Myocyte (in vitro differentiated cells): ENCODE measurements around the gene SCN4B. TPM values are rescaled to one million over a fixed set of nuclear protein-coding genes. Genes with fewer than 3 reads are reported as not detected.

Experiments used
- DNase-seq: peaks from one replicate; pipeline ENCODE4 v3.0.0-alpha.2; 2012; ENCODE audit warnings: low read depth
- total RNA-seq: library from RNA; depleted of rRNA; stranded (reverse); fragments of >200 nt; gene quantifications from 2 replicates; pipeline ENCODE4 v1.2.3, GENCODE V29; 2014

SCN4B gene
- total RNA-seq, 1 donor from 2014 or later: not detected

DNA sequence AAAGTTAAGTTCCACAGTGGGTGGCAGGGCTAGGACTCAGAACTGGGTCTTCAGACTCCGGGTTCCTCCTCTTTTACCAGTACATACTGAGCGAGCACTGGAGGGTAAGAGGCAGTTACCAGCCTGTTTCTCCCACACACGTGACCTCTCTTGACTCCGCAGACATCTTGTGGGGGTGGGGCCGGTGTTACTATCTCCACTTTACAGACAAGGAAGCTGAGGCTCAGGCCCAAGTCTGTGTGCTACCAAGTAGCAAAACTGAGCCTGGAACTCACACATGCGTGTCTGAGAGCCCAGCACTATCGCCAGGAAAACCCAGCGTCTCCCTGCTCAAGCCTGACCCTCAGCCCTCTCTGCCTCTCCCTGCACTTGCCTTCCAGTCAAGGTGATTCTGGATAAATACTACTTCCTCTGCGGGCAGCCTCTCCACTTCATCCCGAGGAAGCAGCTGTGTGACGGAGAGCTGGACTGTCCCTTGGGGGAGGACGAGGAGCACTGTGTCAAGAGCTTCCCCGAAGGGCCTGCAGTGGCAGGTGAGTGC, 49.8 kb downstream of the SCN4B start:
- DNase-seq: no peak

DNA sequence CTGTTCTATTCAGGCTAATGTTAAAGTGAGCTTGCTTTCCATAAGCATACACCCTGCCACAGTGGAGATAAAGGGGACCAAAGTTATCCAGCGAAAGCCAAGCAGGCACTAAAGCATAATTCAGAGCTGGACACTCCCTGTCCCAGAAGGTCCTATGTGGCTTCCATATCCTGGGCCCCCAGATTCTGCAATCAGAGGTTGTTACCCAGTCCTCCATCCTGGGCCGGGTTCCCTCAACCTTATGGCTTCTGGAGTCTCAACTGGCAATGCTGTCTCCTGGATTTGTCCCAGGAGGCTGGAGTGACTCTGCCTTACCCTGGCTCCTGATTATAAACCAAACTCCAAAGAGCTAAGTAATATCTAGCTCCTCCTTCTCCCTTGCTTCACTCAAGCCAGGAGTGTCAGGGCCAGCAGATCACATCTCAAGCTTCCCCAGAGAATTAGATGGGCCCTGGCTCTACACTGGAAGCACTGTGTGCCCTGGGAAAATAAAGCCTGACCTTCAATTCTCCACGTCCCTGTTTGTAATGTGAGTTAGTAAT, 51.9 kb downstream of the SCN4B start:
- DNase-seq: no peak

DNA sequence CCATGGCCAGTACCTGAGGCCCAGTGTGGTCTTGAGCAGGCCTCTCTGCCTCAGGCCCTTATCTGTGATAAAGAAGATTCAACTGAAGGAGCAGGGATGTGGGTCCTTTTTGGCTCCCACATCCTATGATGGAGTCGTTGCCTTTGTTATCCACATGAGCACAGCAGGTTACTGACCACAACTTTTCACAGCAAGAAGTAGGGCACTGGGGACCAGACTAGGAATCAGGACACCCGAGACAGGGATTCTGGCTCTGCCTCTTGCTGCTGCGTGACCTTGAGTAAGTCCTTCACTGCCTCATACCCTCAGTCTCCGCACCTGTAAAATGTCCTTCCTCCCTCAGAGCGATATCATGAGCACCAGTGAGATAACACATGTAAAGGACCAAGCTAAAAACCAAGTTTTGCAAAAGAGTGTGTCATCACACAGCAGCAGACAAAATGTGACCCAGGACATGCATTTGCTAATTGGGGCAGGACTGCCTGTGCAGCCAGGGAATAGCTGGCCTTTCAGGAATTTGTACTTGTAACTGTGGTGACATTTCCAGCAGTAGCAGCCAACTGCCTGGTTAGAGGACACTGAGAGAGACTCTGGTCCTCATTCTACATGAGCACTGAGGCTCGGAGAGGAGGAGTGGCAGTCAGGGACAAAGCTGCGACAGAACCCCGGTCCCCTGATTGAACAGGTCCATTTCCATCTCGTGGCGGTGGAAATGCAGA, 52.6 kb downstream of the SCN4B start:
- no peak for DNase-seq

DNA sequence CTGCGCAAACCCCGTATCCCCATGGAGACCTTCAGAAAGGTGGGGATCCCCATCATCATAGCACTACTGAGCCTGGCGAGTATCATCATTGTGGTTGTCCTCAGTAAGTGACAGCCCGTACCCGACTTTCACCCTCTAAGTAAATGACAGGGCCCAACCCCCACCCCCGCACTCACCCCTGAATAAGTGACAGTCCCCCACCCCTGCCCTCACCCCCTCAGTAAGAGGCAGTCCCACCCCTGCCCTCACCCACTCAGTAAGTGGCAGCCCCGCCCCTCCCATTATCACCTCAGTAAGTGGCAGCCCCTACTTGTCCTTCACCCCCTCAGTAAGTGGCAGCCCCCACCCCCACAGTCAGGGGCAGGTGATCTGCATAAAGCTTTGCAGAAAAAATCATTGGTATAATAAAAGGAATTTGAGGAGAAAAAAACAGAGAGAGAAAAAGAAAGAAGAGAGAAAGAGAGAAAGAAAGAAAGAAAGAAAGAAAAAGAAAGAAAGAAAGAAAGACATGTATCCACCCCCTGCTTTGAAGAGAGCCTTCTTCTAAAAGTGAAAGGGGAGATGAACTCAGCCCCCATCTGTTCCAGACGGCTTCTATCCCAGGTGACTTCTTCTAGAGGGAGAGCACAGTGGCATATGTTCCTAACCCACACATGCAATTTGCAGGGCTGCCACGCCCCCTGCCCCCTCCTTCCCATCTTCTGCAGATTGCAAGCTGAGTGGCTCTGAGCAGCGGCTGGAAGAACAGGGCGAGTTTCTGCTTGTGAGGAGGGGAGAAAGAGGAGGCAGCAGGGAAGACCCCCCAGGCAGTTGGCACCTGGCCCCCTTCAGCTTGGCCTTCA, 53.4 kb downstream of the SCN4B start:
- DNase-seq: no peak

DNA sequence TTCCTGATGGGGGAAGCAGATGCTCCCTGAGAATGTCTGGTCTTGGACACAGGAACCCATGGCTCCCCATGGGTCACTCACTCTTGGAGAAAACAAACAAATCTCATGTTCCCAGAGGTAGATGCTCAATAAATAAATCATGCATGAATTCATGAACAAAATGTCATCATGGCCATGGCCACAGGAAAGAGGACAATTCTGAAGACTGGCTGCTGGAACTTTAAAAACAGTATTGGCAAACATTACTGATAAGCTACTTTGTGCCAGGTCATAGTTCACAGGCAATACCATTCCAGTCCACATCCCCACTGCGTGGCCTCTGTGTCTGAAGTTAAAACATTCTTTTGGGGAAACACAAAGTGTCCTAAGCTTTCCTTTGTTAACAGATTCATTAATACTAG, 56.7 kb downstream of the SCN4B start:
- DNase-seq: no peak

DNA sequence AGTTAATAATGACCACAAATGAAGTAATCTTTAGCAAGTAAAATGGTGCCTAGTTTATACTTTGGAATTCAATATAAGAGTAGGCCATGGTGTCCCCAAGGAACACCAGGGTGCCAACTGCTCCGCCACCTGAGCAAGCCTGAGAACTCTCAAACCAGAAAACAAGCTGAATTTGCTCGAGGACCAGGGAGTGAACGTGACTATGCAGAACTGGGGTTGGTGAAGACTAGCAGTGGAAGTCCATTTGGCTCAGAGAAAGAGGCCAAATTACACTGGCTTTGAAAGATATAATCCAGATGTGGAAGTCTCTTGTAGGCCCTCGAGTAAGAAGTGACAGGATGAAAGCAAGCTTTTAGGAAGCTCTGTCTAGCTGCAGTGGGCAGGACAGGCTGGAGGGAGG, 57.1 kb downstream of the SCN4B start:
- DNase-seq: no peak

DNA sequence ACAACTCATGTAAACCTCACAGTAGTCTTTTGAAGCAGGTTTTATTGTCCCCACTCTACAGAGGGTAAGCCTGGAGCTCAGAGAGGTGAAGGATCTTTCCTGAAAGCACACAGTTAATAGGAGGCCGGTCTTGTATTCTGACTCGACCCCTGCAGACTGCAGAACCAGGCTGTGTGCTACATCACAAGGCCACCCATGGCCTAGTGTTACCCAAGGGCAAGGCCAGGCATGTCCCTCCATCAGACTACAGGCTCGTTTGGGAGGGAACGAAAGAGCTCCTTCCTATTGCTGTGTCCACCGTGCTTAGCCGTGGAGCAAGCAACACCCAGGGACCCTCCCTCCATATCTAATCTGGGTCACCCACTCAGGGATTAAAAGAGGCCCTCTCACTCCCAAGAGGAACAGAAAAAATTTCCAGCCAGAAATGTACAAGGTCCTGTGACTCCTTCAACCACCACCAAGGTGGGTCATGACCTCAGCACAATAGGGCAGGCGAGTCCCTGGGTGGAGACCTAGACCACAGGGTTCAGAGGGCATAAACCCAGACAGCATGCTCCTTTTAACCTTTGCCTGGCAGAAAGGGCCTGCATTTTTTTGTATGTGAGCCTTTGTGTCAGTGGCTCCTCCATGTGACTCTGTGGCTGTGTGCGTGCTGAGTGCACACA, 59.6 kb downstream of the SCN4B start:
- DNase-seq: no peak

DNA sequence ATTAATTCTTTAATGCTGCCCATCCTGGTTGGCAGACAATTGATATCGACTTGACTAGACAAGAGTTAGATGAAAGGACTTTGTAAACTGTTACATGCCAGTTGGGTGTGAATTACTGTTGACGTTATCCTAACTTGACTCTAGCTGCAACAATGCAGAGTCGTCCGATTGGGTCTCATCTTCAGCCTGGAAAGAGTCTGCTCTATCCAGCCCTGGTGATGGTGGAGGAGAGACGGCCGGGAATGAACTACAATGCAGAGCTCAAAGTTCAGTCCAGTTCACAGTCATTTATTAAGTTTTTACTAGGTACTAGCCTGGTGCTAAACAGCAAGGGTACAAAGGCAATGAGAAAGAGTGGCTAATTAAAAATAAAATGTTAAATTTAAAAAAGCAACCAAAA, 60.9 kb downstream of the SCN4B start:
- no peak for DNase-seq

DNA sequence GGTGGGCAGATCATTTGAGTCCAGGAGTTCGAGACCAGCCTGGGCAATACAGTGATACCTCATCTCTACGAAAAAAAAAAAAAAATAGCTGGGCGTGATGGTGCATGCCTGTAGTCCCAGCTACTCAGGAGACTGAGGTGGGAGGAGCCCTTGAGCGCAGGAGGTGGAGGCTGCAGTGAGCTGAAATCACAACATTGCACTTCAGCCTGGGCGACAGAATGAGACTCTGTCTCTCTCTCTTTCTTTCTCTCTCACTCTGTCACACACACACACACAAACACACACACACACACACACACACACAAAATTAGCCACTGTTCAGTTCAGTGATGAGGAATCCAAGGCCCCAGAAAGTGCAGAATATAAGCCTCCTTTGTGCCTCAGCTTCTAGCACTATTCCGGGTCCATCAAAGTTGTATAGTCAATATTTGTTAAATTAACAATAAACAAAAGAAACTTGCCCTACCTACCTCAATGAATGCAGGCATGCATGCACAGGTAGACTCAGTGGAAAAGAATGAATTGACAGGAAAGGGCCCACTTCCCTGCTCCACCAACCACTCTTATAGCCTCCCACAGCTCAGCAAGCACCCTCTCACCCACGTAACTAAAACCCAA, 62.0 kb downstream of the SCN4B start:
- DNase-seq: no peak

DNA sequence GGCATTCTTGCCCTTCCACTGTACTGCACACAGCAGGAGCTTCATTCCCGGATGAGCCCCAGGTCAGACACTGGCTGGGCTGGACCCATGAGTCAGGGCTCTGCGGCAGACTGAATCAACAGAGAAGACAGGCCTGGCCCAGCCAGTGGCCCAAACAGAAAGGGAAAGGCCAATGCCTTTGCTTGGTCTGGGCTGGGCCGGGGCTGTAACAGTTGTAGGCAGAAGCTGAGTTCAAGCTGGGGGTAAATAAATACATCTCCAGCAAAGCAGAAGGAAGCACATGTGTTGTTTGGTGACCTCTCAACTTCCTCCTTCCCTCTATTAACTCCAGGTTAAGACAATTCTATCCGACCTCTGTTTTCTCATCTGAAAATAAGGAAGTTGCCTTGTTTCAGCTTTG, 64.1 kb downstream of the SCN4B start:
- DNase-seq: no peak

DNA sequence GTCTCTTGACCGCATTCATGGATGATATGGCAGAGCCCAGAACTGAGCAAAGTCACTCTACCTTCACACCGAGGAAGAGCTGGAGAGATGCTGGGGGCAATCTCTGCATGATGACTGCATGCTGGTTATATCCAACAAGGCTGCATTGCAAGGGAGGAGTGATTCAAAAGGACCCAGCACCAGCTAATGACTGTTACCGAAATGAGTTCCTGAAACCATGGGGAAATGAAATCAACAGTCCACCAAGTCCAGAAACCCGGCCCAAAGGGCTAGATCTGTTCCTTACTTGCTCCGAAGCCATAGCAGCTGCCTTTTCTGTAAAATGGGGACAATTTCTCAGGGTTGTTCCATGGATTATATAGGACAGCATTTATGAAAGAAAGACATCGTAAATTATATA, 64.7 kb downstream of the SCN4B start:
- DNase-seq: no peak

DNA sequence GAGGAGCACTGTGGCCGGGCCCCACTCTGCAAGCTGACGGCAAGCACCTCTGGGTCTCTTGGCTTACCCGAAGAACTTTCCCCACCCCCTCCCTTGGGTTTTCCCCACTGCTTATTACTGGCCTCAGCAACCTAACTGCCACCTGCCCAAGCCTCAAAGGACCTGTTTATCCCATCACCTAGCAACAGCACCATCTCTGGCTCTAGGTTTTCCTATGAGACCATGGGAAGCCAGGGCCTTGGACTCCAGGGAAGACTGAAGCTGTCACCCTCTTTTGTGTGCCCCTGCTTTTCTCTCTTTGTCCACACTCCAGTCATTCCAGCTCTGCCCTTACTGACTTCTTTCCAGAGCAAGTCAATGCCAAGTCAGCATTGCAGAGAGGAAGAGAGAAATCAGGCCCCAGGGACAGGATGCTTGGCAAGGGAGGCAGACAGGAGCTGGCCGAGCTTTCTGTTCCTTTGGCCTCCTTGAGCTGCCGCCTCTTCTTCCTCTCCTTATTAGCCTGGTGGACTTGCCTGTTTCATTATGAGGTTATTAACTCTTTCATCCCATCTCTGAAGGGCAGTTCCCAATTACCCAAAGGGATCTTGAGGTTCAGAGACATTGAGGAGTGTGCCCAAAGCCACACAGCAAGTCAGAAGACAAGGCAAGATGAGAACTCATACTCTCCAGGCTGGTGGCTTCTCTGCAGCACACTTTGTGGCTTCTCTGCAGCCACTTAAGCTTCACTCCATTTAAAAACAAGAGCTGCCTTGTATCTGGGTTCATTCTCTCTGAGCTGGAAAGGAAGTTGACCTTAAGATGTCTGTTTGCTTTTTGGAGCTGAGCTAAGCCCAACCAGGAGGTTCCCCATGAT, 65.5 kb downstream of the SCN4B start, which contains the start of gene SMIM35:
TSS of gene SMIM35 (minus strand) at position 51 of the 856 bp plus-strand sequence. CDS start 206 bp downstream, outside the sequence.
- no peak for DNase-seq

DNA sequence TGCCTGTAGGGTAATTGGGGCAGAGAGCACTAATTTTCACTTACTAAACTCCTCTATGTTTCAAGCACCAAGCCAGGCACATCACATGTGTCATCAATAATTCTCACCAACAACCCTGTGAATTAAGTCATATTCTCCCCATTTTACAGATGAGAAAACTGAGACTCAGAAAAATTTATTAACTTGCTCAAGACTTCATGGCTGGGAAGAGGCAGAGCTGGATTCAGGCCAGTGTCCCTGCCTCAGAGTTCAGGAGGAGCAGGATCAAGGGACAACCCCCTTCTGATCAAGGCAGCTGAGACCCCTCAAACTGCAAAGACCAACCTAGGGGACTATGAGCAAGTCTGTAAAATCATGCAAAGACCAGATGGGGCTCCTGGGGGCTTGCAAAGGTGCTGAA, 68.0 kb downstream of the SCN4B start:
- no peak for DNase-seq

DNA sequence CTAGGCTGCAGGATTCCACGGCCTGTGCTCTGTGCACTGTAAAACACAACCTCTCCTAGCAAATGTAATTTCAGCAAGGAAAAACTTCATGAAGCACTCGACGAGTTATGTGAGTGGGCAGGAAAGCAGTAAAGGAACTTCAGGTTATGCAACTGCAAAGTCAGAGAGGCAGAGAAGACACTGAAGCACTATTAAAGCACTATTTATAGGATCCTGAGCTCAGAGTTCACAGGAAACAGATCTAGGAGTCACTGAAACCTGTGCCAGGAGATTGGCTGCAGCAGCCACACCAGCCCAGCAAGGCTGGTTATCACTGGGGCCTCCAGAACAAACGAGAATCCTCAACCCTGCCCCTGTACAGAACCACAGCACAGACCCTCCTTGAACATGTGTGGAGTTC, 68.4 kb downstream of the SCN4B start:
- no peak for DNase-seq

Other genes starting within 250 kb of the SCN4B start
- not detected in 2 replicates for gene TMPRSS13, start 223.4 kb downstream of the SCN4B start, total RNA-seq
- not detected in 2 replicates for gene IL10RA, start 166.4 kb downstream of the SCN4B start, total RNA-seq
- not detected in 2 replicates for gene TMPRSS4, start 75.7 kb downstream of the SCN4B start, total RNA-seq
- not detected in 2 replicates for gene SMIM35, start 65.9 kb downstream of the SCN4B start, total RNA-seq
- not detected in 2 replicates for gene SCN2B, start 23.8 kb upstream of the SCN4B start, total RNA-seq
- gene JAML, start 72.2 kb upstream of the SCN4B start, total RNA-seq: not detected in 2 replicates
- gene MPZL3, start 99.5 kb upstream of the SCN4B start, total RNA-seq: not detected in 2 replicates
- gene MPZL2, start 111.5 kb upstream of the SCN4B start, total RNA-seq: not detected in 2 replicates
- not detected in 2 replicates for gene CD3E, start 151.9 kb upstream of the SCN4B start, total RNA-seq
- not detected in 2 replicates for gene CD3D, start 189.9 kb upstream of the SCN4B start, total RNA-seq
- not detected in 2 replicates for gene CD3G, start 191.5 kb upstream of the SCN4B start, total RNA-seq
- gene UBE4A, start 206.8 kb upstream of the SCN4B start, total RNA-seq: 45.0 and 45.6 TPM in 2 replicates
- gene ATP5MG, start 248.8 kb upstream of the SCN4B start, total RNA-seq: 41.3 and 45.2 TPM in 2 replicates